Testis (tissue), 2 donors: Measurements from ENCODE around the gene CDYL2.

Experiments used
- POLR2A ChIP-seq: fragments of 450-650 bp; IDR thresholded peaks from one replicate; pipeline ENCODE4 v1.6.1; 2017; ENCODE audit warnings: antibody characterized with exemption, mild to moderate bottlenecking, moderate library complexity
- TF ChIP-seq, protein P1 (sequence below), 3 experiments: fragments of 450-650 bp in 2 of 3; fragments of 200-600 bp in 1 of 3; sonication (generic) in 1 of 3; IDR thresholded peaks; one replicate each; pipeline ENCODE4 v1.5.1; 2016 to 2019; ENCODE audit warnings: antibody characterized with exemption in 3 of 3, mild to moderate bottlenecking in 2 of 3, moderate library complexity in 1 of 3

DNA sequence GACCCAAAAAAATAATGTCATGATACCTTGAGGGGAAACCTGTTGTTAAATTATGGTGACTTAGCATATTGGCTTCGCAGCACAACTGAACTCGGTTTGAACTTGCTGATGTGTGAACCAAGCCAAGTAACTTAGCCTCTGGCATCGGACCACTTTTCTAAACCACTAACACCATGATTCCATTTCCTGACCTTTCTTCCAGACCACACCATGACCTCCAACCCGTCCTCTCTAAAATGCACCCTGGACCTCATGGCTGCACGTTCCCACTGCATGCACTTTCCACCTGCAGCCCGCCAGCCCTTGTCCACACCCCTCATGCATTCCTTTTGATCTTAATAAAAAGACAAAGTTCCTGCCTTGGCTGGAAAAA, 234.3 kb downstream of the CDYL2 start:
- TF ChIP-seq, protein P1, sequence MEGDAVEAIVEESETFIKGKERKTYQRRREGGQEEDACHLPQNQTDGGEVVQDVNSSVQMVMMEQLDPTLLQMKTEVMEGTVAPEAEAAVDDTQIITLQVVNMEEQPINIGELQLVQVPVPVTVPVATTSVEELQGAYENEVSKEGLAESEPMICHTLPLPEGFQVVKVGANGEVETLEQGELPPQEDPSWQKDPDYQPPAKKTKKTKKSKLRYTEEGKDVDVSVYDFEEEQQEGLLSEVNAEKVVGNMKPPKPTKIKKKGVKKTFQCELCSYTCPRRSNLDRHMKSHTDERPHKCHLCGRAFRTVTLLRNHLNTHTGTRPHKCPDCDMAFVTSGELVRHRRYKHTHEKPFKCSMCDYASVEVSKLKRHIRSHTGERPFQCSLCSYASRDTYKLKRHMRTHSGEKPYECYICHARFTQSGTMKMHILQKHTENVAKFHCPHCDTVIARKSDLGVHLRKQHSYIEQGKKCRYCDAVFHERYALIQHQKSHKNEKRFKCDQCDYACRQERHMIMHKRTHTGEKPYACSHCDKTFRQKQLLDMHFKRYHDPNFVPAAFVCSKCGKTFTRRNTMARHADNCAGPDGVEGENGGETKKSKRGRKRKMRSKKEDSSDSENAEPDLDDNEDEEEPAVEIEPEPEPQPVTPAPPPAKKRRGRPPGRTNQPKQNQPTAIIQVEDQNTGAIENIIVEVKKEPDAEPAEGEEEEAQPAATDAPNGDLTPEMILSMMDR (IDR thresholded peaks at IDR 0.05): no peak
- no peak for TF ChIP-seq POLR2A
